HG03139 (cell line): Measurements from ENCODE around the gene A2ML1.
"Not testable (repeated sequence)": the region's sequence is repeated elsewhere in the genome, so short reads cannot be mapped to it uniquely, and the experiment has no call there.

Experiments
- ATAC-seq: cut with Tn5 transposase; IDR thresholded peaks from one replicate; pipeline ENCODE4 v1.9.1; 2021; ENCODE audit not compliant: unreplicated experiment

A2ML1 gene

DNA sequence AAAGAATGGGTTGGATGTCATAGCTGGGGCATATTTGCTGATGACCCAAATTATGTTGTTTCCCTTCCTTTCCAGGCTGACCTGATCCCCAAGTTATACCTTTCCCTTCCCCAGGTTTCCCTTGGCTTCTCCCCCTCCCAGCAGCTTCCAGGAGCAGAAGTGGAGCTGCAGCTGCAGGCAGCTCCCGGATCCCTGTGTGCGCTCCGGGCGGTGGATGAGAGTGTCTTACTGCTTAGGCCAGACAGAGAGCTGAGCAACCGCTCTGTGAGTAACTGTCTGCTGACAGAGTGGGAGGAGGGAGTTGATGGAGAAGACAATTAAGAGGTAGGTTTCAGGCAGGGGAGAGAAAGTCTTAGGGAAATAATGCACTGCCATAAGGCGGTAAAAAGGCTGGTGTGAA is 25.0 kb downstream of the A2ML1 start:
- ATAC-seq: no peak

- no peak for ATAC-seq
Observed at GRCh38 chr12:8849876-8850275, 27.5 kb downstream of the A2ML1 start.

DNA sequence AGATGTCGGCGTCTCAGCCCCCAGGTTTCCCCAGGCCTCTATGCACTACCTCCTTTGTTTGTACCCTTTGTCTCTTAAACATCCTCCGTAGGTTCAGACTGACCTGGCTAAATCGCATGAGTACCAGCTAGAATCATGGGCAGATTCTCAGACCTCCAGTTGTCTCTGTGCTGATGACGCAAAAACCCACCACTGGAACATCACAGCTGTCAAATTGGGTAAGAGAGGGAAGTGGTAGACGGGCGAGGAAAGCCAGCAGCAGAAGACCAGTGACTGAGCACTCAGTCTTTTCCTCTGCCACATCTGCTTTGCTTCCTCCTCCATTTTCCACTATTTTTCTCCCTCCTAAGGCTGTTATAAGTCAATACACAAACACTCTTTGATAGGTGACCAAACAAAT is 29.7 kb downstream of the A2ML1 start:
- no peak for ATAC-seq

DNA sequence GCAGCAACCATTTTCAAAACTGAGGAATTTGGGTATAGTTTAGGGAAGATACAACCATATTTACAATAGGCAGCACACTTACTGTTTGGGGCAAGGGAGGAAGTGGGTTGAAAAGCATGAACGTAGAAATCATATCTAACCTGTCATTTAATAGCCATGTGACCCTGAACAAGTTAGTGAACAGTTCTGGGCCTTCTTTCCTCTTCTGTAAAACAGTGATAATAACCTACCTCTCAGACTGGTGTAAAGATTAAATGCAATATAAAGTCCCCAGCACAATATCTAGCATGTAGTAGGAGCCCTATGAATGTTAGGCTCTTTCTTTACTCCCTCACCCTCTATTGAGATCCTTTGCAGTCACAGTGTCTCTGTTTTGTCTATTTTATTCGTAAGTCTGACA is 33.5 kb downstream of the A2ML1 start:
- ATAC-seq: no peak

GRCh38 chr12:8859448-8859847 is 37.0 kb downstream of the A2ML1 start:
- not testable (repeated sequence) for ATAC-seq

GRCh38 chr12:8860165-8860961 is 37.9 kb downstream of the A2ML1 start:
- ATAC-seq: no peak

DNA sequence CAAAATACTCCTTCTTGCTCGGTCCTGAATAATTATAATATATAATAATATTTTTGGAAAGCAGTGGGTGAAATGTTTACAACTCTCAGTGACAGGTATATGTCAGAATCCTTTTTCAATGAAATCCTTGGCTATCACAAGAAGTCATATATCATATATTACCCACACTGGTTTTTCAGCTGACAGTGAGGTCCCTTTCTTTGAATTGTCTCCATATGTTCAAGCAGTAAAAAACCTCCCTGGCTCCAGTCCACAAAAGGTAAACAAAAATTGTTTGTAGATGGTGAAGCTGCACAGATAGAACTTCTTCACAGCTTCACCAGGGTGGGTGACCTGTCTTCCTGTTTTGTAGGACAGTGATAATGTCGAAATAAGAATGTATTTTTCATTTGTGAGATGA is 44.0 kb downstream of the A2ML1 start:
- ATAC-seq: no peak

DNA sequence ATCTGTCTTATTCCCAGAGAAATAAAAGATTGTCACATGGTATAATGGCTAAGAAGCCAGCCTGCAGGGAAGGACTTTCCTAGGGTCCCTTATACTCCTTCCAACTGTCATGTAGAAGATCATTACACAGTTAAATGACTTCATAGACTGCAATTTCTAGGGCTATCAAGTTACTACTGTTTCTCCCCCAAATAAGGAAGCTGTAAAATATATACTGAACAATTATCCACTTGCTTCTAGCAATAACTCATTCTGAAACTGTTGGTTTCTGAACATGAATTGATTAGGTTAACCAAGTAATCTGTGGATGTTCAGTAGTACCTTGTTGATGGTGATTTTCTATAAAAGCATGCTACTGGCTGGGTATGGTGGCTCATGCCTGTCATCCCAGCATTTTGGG is 44.6 kb downstream of the A2ML1 start:
- no peak for ATAC-seq

DNA sequence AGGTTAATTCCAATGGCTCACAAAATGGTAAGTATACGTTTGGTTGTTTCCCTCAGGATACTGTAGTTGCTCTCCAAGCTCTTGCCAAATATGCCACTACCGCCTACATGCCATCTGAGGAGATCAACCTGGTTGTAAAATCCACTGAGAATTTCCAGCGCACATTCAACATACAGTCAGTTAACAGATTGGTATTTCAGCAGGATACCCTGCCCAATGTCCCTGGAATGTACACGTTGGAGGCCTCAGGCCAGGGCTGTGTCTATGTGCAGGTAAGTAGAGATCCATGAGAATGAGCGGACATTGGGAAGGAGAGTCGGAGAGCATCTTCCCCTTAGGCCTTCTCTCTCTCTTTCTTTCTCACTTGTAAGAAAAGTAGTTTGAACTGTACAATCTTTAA is 45.4 kb downstream of the A2ML1 start:
- ATAC-seq: no peak

DNA sequence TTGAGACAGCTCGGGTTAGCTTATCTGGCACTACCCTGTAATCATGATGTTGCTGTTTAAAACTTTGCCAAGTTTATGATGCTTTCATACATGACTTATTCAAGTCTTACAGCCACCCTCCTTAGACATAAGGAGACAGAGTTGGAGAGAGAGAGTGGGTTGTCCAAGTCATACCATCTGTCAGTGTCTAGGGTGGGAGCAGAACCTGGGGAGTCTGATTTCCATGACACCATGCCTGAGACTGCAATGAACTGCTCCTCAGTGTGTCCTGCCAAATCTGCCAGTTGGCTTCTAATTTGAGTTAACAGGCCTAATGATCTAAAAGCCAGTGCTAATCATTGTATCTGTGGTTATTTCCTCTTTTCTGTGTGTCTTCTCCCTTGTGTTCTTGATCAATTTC is 48.2 kb downstream of the A2ML1 start:
- ATAC-seq: no peak

- ATAC-seq: no peak
Observed at GRCh38 chr12:8871068-8871467, 48.6 kb downstream of the A2ML1 start.

GRCh38 chr12:8876887-8877286 is 54.5 kb downstream of the A2ML1 start:
- no peak for ATAC-seq

GRCh38 chr12:8886502-8887284 is 64.3 kb downstream of the A2ML1 start:
- ATAC-seq: no peak

GRCh38 chr12:8887285-8887715 is 64.9 kb downstream of the A2ML1 start:
- ATAC-seq: no peak

- ATAC-seq: no peak
Observed at GRCh38 chr12:8890313-8891085, 68.1 kb downstream of the A2ML1 start.

DNA sequence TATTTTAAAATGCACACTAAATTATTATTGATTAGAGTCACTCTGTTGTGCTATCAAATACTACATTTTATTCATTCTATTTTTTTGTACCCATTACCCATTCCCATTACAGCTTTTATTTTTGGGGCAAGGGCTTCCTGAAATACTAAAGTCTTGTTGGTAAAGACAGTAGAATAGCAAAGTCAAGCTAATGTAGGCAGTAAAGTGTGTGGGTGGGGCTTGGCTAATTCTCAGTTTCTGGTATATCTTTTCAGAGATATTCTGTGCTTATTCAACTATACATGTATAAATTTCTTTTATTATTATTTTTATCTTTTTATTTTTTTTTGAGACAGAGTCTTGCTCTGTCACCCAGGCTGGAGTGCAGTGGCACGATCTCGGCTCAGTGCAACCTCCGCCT is 69.6 kb downstream of the A2ML1 start:
- ATAC-seq: no peak

GRCh38 chr12:8894378-8894777 is 72.0 kb downstream of the A2ML1 start:
- ATAC-seq: no peak

- no peak for ATAC-seq
Observed at GRCh38 chr12:8894986-8895385, 72.6 kb downstream of the A2ML1 start.

- ATAC-seq: no peak
Observed at GRCh38 chr12:8897081-8897480, 74.7 kb downstream of the A2ML1 start.

DNA sequence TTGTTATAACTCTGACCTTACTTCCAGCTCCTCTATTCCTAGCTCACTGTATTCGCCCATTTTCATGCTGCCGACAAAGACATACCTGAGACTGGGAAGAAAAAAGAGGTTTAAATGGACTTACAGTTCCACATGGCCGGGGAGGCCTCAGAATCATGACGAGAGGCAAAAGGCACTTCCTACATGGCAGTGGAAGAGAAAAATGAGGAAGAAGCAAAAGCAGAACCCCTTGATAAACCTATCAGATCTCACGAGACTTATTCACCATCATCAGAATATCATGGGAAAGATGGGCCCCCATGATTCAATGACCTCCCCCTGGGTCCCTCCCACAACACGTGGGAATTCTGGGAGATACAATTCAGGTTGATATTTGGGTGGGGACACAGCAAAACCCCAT is 77.4 kb downstream of the A2ML1 start:
- ATAC-seq: no peak

GRCh38 chr12:8902703-8903102 is 80.3 kb downstream of the A2ML1 start:
- ATAC-seq: not testable (repeated sequence)

- ATAC-seq: no peak
Observed at GRCh38 chr12:8903646-8904045, 81.2 kb downstream of the A2ML1 start.
